ENCODE measurements around the gene PCMTD2.
"Not testable (repeated sequence)": the region's sequence is repeated elsewhere in the genome, so short reads cannot be mapped to it uniquely, and the experiment has no call there.

Gene PCMTD2

GRCh38 chr20:64286447-64287263 lies 31.1 kb downstream of the PCMTD2 start:
- DNase-seq (ENCODE audit: low read depth in 3 of 3), result not testable (repeated sequence)

GRCh38 chr20:64287264-64287590 lies 31.7 kb downstream of the PCMTD2 start:
- DNase-seq (ENCODE audit: low read depth in 3 of 3), result not testable (repeated sequence)

GRCh38 chr20:64292167-64292566 lies 36.6 kb downstream of the PCMTD2 start:
- DNase-seq (ENCODE audit: low read depth in 3 of 3), result not testable (repeated sequence)

- DNase-seq (ENCODE audit: low read depth in 3 of 3), result not testable (repeated sequence)
Measured at GRCh38 chr20:64303086-64303485, 47.5 kb downstream of the PCMTD2 start.

GRCh38 chr20:64313761-64314160 lies 58.2 kb downstream of the PCMTD2 start:
- not testable (repeated sequence) for DNase-seq (ENCODE audit: low read depth in 3 of 3)

- not testable (repeated sequence) for DNase-seq (ENCODE audit: low read depth in 3 of 3)
Measured at GRCh38 chr20:64315381-64315780, 59.8 kb downstream of the PCMTD2 start.

GRCh38 chr20:64315884-64316283 lies 60.3 kb downstream of the PCMTD2 start:
- not testable (repeated sequence) for DNase-seq (ENCODE audit: low read depth in 3 of 3)

GRCh38 chr20:64316415-64317083 lies 61.0 kb downstream of the PCMTD2 start:
- not testable (repeated sequence) for DNase-seq (ENCODE audit: low read depth in 3 of 3)

GRCh38 chr20:64317331-64317730 lies 61.8 kb downstream of the PCMTD2 start:
- not testable (repeated sequence) for DNase-seq (ENCODE audit: low read depth in 3 of 3)

- DNase-seq (ENCODE audit: low read depth in 3 of 3), result not testable (repeated sequence)
Measured at GRCh38 chr20:64318056-64318455, 62.5 kb downstream of the PCMTD2 start.

- not testable (repeated sequence) for DNase-seq (ENCODE audit: low read depth in 3 of 3)
Measured at GRCh38 chr20:64322031-64322789, 66.7 kb downstream of the PCMTD2 start.
